Fibroblast of pulmonary artery (primary cell): ENCODE measurements around the gene UBR7.

Source experiments
- DNase-seq: peaks from one replicate; pipeline ENCODE4 v3.0.0-alpha.2; 2010; ENCODE audit warnings: low read depth
- H3K4me3 ChIP-seq: replicated peaks from 2 replicates; pipeline ENCODE4 v1.5.1; 2011; ENCODE audit warnings: low read depth, mild to moderate bottlenecking, control low read depth, low read length, moderate library complexity
- TF ChIP-seq, protein P1 (sequence below): IDR thresholded peaks from 2 replicates; pipeline ENCODE4 v1.5.1; 2011; ENCODE audit warnings: mild to moderate bottlenecking, control low read depth, low read length, inconsistent platforms; ENCODE audit errors: missing control alignments

Gene UBR7

DNA sequence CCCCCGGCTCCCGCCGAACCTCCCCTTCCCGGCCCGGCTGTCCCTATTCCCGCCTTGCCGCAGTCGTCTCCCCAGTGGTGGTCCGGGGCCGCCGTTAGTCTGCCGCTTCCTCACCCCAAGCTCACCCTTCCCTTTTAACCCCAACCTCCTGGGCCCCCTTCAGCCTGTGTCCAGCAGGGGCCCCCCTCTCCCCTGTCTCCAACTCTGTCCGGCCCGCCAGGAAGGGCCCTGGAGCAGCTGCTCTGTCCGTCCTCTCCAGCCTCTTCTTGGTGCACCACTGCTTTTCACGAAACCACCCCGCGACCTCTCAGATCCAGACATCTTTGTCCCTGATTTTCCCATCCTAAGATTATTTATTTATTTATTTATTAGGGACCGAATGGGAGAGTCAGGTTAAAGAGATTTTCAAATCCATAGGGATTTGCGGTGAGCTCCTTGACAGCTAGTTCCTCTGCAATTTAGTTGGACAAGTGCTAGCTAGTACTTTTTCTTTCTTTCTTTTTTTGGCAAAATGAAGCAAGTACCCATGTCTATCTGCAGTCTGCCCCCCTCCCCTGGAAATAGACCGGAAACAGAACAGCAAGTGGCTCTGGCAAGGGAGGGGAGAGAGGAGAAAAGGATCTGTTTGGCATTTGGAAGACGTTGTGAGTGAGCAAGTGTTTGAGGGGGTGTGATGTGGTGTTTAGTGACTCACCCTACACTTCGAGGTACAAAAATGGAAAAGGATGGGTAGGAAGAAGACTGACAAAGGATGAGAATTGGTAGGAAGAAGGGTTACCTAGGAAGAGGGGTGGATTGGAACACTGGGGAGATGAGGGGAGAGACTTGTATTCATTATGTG lies 632 bp downstream of the UBR7 start:
- peak overlapping the region; percentile 93 for H3K4me3 ChIP-seq
- TF ChIP-seq, protein P1, sequence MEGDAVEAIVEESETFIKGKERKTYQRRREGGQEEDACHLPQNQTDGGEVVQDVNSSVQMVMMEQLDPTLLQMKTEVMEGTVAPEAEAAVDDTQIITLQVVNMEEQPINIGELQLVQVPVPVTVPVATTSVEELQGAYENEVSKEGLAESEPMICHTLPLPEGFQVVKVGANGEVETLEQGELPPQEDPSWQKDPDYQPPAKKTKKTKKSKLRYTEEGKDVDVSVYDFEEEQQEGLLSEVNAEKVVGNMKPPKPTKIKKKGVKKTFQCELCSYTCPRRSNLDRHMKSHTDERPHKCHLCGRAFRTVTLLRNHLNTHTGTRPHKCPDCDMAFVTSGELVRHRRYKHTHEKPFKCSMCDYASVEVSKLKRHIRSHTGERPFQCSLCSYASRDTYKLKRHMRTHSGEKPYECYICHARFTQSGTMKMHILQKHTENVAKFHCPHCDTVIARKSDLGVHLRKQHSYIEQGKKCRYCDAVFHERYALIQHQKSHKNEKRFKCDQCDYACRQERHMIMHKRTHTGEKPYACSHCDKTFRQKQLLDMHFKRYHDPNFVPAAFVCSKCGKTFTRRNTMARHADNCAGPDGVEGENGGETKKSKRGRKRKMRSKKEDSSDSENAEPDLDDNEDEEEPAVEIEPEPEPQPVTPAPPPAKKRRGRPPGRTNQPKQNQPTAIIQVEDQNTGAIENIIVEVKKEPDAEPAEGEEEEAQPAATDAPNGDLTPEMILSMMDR = peak; percentile 36
- DNase-seq = peak; percentile 53

DNA sequence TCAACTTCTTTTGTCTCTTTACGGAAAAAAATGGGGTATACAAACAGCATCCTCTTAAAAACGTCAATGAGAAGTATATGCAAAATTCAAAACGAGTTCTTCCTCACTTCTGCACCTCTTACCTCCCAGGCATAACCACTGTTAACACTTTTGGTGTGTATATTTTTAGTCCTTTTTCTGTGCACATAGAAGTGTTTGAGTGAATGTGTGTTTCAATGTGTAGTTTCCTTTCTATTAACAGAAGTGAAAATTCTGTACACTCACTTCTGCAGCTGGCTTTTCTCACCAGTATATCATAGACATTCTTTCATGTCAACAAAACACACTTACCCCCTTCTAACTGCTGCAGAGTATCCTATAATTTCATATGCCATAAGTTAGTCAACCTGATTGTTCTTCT lies 5.4 kb downstream of the UBR7 start:
- no peak overlapping the region for H3K4me3 ChIP-seq
- no peak for DNase-seq
- TF ChIP-seq, protein P1 = no peak

DNA sequence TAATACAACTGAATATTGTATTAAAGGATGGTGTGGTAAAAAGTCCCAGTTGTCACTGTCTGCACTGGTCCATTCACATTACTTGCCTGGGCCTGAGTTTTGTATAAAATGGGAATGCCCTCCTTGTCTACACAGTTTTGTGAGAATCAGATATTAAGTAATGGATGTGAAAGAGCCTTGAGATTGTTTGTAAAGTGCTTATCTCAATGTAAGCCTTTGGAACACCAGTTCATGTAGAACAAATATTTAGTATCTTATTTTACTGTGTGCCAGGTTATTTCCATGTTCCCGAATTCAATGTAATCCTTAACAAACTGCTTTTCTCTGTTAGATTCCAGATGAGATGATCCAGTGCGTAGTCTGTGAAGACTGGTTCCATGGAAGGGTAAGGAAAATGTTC lies 7.5 kb downstream of the UBR7 start:
- TF ChIP-seq, protein P1 = no peak
- no peak overlapping the region for H3K4me3 ChIP-seq
- no peak for DNase-seq

DNA sequence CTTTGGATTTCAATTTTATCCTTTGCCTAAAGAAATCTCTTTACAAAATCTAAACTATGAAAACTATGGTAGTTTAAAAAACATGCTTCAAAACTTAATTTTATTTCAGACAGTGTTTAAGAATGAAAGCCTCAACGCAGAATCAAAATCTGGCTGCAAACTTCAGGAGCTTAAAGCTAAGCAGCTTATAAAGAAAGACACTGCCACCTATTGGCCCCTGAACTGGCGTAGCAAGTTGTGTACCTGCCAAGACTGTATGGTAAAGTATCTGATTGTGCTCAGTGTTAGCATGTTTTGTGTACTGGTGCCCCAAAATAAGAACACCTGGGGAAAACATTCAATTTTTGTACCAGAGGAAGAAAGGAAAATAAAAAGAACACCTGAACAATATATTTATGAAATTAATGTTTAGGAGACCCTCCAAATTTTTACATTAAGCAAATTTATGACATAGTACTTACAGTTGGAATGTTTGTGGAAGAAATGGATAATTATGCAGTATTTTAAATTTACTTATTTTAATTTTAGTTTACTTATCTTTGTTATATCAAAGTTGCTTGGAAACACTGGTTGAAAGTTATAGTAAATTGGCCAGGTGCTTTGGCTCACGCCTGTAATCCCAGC lies 12.2 kb downstream of the UBR7 start:
- DNase-seq = peak; percentile 78
- TF ChIP-seq, protein P1 = peak; percentile 73
- no peak overlapping the region for H3K4me3 ChIP-seq

DNA sequence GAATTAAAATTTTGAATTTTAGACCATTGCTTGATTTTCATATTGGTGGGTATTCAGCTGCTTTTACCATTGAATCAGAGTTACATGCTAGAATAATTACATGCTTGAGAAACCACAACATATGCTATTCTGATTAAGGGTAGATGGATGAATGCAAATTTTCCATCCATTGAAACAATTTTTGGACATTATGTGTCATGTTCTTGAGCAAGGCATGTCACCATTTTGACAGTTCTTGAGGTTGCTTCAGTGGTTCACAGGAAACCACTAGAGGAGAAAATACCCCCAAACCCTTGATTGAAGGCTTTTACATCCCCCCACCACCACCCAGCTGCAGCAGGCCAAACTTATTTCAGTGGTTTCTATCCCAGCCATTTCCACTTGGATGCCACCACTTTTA lies 13.5 kb downstream of the UBR7 start:
- no peak for DNase-seq
- TF ChIP-seq, protein P1 = no peak
- no peak overlapping the region for H3K4me3 ChIP-seq

DNA sequence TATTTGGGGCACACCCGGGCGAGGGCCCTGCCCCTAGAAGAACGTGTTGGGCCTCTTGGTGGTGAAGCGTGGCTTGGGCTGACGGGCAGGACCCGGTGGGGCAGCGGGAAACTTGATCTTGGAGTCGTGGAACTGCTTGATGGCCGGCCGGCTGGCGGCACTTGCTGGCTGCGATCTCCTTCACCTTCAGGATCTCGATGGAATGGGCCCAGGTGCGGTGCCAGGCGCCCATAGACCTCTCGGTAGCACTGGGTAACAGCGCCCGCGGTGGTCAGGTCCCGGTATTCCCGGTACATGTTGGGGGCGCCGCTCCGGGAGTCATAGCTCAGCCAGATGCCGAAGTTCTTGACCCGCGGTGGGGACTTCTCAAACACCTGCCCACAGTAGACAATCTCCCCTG lies 16.5 kb downstream of the UBR7 start:
- TF ChIP-seq, protein P1 = no peak
- DNase-seq = no peak

DNA sequence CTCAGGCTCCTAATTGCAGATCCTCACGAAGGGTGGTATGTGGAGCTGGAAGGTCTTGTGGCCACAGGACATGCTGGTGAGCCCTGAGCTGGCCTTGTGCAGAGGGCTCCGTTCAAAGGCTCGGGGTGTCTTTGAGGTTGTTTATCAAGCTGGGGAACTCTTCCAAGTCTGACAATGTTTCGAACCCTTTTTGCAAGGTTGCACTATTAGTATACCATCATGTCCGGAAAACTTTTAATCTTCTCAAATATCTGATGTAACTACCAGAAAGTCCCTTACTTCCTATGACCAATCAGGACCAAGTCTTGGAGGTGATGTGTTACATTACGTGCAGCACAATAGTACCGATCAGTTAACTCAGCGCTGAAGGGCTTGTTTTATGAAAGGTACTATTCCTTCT lies 21.5 kb downstream of the UBR7 start:
- no peak overlapping the region for H3K4me3 ChIP-seq
- DNase-seq = no peak
- TF ChIP-seq, protein P1 = no peak

More for the DNA sequence above, 16.5 kb downstream of the UBR7 start:
- H3K4me3 ChIP-seq = no peak overlapping the region
